GM19238 (cell line): ENCODE data around the gene LIFR.
"Not testable (repeated sequence)": the region's sequence is repeated elsewhere in the genome, so short reads cannot be mapped to it uniquely, and the experiment has no call there.

Experiments
- DNase-seq: peaks from one replicate; pipeline ENCODE4 v3.0.0; 2011; ENCODE audit warnings: low spot score; ENCODE audit not compliant: insufficient read length

The LIFR gene

DNA sequence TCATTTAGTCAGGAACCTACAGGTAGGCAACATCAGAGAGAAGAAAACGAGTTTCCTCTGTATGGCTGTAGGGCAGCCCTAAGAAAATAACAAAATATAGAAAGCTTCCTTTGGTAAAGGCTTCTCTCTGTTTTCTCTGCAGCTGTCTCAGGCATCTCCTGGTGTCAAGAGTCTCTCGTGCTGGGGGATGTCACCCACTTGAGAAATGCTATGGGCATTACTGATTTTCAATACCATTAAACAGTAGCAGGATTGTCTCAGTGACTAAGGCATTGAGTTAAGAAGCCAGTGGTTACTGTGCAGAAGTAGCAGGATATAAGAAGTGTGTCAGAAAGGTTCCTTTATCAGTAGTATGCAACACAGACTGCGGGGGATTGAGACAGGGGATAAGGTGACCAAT is 32.4 kb downstream of the LIFR start:
- DNase-seq, result no peak

DNA sequence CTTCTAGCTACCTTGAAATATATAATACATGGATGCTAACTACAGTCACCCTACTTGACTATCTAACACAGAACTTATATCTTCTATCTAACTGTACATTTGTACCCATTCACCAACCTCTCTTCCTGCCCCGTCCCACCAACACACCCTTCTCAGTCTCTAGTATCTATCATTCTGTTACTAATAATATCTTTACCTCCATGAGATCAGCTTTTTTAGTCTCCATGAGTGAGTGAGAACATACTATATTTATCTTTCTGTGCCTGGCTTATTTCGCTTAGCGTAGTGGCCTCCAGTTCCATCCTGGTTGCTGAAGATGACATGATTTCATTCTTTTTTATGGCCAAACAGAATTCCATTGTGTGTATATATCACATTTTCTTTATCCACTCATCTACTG is 37.0 kb downstream of the LIFR start:
- no peak for DNase-seq

DNA sequence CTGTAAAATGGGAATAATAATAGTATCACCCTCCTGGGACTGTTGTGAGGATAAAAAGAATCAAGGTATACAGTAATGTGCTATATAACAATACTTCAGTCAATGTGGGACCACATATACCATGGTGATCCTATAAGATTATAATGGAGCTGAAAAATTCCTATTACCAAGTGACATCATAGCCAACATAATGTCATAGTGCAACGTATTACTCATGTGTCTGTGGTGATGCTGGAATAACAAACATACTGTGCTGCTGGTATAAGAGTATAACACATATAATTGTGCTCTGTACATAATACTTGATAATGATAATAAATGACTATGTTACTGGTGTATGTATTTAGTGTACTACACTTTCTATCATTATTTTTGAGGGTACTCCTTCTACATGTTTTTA is 38.1 kb downstream of the LIFR start:
- no peak for DNase-seq

DNA sequence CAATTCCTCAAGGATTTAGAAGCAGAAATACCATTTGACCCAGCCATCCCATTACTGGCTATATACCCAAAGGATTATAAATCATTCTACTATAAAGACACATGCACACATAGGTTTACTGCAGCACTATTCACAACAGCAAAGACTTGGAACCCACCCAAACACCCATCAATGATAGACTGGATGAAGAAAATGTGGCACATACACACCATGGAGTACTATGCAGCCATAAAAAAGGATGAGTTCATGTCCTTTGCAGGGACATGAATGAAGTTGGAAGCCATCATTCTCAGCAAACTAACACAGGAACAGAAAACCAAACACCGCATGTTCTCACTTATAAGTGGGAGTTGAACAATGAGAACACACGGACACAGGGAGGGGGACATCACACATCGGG is 39.8 kb downstream of the LIFR start:
- DNase-seq, result not testable (repeated sequence)

DNA sequence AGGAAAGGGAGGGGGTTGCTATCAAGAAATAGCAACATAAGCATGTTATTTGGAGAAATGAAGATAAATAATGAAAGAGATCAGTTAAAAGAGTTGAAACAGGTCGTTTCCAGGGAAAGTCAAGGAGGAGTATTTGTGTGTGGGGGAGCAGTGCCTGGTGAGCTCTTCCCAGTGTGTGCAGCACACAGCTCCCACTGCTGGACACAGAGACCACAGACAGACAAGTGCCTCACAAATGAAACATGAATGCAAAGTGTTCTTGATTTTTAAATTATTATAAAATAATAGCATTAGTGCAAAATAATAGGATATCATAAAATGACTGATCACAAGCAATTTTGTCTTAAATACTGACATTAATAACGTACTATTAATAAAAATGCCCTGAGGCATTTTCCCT is 40.8 kb downstream of the LIFR start:
- no peak for DNase-seq

DNA sequence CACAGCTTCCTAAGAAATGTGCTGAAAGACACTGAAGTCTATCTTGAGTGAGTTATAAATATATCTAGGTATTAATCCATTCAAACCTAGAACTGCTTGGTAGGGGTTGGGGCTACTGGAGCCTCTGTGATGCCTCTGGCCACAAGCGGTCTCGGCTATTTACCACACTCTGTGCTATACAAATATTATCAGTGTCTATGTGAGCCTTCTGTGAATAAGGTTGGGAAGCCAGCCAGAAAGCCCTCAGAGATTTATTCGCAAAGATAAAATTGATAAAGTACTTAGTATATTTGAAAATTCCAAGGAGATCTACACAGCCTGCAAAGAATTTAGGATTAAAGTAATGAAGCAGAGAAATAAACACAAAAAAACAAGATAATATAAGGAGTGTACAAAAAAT is 41.4 kb downstream of the LIFR start:
- DNase-seq, result no peak

DNA sequence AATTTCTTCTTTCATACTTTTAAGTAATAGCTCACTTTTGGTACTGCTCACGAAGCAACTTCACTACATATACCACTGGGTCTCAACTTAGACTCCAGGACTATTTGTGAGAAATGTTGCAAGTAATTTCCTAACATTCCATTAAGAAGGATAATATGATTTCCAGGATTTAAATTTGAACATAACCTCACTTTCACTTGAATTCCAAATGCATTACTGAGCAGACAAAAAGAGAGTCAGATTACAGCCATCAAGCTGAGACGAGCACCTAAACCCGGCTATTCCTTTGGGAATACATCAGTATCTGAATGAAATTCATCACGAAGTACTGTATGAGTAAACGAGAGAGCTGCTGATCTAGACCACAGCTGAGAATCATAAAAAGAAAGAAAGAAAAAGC is 47.3 kb downstream of the LIFR start:
- DNase-seq, result no peak

DNA sequence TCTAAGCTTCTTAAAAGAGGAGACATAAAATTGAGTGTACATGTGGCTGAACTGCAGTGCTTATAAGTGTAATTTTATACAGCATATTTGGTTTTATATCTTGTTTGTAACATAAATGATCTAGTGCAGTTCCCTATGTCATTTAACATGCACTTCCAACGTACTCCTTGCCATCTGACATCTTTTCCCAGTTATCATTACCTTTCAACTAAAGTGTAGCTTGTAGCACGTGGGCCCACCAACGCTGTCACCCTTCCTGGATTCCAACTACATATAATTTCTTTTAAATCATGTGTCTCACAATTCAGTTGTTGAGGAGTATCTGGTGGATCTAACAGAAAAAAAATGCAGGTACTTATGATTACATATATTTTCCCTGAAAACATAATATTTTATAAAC is 50.1 kb downstream of the LIFR start:
- no peak for DNase-seq

DNA sequence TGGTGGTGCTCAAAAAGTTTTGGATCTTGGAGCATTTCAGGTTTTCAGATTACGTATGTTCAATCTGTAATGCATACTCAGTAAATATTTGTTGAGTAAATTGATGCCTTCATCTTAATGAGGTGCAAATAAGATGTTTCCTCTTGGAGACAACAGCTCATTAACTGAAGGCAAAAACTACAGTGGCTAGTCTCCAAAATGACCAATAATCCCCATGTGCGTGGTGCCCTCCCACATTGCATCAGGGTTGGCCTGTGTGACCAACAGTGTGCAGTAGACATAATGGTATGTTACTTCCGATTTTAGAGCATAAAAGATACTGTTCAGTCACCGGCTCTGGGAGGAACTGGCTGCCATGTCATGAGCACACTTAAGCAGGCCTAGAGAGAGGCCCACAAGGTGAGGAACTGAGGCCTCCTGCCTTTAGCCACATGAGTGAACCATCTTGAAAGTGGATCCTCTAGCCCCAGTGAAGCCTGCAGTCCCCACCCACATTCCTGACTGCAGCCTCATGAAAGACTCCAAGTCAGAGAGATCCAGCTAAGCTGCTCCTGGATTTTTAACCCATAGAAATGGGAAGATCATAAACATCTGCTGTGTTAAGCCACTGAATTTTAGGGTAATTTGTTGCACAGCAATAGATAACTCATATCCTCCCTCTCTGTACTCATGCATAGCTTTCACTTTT is 55.7 kb downstream of the LIFR start:
- DNase-seq, result no peak

DNA sequence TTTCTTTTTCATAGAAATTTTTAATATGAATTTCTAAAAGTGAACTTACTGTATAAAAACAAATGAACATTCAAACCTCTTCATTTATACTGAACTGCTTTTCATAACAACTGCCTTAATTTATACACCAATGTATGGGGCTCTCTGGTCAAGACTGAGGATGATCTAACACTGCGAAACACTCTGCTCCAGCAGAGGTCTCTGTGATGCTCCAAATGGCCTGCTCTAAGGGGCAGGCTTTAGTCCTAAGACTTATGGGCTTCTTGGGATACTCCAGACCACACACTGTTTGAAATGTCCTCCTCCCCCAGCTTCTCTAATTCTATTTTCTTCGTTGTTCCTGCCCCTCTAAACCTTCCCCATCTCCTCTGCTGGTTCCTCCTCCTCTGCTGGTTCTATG is 58.5 kb downstream of the LIFR start:
- DNase-seq, result no peak

DNA sequence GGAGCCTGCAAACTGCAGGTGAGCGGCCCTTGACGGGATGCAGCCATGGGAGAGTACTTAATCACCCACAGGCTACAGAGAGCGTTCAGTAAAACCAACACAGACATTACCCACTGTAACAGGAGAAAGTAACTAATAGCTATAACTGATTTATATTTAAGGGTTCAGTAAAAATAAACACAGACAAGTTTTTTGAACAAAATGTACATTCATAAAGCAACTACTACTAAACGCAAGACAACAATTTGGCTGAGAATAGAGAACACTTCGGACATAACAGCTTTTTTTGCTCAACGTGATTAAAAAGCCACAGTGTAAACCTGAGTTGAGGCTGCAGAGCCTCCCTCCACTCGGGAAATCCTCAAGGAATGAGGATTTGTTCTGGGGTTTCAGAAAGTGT is 61.7 kb downstream of the LIFR start:
- no peak for DNase-seq

DNA sequence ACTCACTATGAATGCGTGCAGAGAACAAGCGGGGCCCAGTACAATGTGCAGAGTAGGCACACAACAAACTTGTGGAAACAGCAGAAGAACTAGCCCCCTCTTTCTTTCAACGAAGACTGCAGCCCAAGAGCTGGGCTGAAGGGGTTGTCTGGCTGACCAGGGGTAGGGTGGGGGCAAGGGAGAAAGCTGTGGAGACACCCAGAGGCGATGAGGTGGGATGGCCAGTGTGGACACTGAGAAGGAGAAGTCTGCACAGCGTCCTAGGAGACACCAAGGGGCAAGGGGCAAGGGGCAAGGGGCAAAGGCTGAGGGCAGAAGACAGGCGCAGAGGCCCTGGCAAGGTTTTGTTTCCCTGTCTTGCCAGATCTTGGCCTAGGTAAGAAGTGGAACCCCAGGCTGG is 62.3 kb downstream of the LIFR start:
- no peak for DNase-seq

DNA sequence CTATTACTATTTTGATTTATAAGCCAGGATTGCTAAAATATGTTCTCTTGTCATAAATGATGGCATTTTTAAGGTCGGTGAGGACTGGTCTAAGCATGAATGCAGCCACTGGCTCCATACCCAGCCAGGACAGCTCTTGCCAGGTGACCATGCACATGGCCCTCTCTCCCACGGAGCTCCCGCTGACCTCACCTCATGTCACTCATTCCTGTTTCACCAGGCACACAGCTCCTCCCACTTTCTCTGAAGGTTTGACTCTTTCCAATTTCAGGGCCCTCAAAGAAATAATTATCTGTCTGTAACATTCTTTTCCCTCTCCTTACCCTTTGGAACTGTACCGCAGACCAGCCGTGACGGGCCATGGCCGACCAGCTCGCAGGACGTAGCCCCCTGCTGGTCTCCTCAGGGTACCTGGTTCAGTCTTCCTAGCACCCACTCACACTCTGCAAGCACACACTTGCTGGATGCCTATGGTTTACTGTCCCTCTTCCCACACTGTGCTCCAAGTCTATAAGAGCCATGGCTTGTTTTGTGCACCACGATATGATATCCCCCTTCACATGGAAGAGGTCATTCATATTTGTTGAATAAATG is 72.5 kb downstream of the LIFR start:
- no peak for DNase-seq

DNA sequence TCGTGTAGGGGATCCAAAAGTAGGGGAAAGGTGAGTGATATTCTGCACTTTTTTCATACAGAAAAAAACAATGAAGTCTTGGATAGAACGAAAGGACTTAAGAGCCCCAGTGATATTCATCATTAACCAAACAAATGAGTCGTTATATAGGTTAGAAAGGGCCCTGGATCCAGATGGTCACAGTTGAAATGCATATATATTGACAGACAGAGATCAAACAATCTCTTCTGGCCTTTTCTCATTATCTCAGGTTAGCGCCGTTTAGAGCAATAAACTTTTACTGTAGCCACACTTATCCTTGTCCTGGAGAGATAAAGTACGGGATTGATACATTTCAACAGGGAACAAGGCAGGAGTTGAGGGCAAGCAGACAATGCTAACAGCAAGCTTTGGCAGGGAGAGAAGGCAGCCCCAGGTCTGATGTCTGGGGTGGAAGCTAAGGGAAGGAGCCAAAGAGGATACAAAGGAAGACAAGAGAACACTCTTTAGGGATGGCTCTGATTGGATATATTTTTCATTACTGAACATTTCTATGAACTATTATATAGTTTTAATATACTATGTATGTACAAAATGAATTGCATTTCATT is 77.0 kb downstream of the LIFR start:
- no peak for DNase-seq

DNA sequence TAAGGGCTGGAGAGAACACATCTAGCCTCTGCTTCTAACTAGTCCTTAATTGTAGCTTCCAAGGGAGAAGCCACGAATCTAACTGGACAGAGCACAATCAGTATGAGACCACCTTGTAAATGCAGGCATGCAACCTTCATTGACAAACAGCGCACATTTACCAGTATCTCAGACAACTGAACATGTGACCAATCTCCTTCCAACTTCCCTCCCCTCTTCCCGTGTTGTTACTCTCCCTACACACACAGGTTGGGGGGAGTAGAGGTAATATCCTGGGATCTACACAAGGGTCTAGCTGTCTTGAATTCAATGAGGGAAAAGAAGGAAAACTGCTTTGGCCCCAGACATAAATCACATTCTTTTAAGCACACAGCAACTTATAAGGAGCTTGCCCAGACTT is 77.6 kb downstream of the LIFR start:
- DNase-seq, result no peak

DNA sequence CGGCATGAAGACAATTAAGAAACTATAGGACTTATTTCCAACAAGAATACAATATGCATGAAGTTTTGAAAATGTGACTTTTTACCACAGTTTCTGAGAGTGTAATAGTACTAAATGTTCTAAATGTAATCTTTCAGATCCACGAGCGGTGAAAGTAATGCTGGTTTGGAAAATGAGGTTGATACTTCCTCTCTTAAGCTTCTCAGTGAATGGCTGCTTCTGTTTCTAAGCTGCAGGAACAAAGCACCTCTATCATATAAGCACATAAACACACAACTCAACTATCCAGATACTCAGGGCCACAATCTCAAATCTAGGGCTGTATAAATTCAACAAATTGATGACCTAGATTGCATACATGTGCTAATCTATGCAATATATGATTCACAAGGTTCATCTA is 78.3 kb downstream of the LIFR start:
- no peak for DNase-seq

DNA sequence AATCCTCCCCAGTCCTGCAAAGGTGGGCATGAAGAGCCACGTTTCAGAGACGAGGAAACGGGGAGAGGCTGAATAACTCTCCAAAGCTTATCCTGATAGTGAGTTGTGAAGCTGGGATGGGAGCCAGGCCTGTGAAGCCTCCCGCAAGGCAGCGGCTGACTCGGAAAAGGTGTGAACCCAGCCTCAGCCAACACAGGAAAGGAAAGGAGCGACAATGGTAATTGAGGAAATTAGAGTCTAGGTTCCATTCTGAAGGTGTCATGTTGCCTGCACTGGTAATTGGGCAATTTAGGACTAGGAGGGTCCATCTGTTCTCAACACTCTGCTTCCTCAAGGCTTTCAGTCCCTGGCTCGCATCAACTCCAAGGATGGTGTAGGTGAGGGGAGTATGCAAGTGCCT is 83.4 kb downstream of the LIFR start:
- no peak for DNase-seq

DNA sequence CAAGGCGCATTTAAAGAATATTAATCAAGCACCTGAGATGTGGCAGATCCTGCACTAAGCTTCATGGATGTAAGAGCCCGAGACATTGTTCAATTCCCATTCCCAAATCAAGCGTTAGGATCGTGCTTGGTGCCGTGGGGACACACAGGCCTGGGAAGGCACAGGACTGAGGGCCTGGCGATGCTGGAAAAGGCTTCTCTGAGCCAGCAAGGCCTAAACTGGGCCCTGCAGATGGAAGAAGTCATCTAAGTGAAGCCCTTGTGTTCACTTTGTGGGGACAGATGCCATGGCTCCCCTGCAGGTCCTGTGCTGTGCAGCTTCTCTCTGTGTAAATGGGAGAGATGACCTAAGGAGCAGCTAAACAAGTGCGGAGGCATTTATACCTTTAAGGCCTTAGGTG is 83.9 kb downstream of the LIFR start:
- no peak for DNase-seq

DNA sequence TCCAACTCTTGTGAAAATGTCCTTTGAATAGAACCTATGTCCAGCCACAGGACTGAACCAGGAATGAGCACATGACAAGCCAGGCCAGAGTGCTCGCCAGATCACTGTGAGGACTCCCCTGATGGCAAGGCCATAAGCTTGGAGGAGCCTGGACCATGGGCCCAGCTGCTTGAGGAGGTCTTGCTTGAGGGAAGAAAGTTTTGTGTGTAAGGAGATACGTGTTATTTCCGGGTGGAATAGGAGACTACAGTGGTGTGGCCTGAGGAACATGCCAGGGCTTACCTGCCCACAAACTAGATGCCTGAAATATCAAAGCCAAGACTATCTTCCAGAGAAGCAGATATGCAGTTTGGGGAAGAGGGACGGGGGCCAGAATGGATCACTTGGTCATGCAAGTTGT is 84.7 kb downstream of the LIFR start:
- no peak for DNase-seq

DNA sequence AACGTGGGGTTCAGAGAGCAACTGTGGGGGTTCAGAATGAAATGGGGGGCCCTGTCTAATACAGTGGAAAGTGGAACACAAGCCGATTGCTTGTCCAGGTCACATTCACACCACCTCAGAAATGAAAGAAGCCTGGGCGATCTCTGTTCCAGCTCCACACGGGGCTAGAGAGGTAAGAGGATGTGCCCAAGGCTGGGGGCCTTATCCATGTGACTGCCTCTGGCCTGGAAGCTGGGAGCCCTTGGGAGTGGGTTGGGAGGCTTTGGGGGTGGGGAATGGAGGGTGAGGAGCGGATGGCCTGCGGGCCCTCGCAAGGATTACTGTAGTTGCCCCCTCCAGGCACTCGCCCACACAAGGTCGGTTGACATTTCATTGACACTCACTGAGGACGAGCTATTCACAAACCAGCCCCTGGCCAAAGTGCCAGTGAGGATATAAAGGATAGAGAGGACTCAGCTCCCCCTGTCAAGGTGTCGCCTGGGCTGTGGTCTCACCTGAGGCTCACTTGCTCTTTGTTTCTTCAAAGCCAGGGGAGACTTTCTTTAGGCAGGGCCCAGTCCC is 86.7 kb downstream of the LIFR start:
- no peak for DNase-seq

DNA sequence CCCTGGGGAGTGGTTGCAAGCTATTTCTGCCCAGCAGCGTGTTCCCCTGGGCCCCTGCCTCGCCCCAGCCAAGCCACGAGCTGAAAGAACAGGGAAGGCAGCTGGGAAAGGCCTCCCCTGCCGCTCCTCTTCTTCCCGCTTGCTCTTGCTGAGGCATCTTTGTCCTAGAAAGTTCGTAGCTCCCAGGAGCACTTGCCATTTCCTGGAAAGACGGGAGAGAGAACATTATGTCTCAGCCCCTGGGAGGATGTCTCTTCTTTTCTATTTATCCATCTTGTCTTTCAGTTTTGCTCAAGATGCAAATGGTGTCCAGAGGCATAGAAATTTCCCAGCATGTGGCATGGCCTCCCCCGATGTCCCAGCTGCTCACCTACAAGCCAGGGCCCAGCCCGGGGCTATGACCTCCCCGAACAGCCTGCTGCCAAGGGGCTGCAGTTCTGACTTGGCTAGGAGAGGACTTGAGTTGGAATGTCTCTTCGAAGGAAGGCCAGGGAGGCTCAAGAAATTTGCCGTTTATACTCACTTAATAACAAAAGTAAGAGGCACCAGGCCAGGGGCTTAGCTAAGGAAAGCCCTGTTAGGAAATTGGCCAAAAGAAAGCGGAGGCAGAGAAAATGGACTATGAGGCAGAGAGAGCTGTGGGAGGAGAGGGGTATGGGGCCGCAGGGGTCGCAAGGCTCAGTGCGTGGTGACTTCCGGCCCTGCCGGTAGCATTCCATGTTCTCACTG is 87.3 kb downstream of the LIFR start:
- no peak for DNase-seq

DNA sequence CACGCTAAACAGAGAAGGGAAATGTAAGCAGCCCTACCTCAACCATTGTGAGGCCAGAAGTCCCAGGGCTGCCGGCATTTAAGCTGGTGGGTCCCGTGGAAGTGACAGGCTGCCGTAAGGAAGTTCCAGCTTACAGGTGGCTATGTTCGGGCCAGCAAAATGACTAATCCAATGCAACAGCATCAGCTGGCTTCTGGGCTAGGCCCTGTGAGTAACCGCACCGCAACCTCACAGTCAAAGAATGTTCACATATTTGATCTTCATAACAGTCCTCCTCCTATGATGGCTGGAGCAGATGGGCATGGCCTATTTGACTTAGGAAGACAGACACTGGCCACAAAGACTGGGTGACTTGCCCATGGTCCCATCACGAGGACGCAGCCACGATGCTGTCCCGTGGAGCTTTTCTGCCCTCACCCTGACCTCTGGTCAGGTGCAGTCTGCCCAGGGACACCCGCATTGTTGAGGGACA is 88.2 kb downstream of the LIFR start:
- no peak for DNase-seq
